ENCODE results near the gene ANKRD45.
"Not testable (repeated sequence)": the region's sequence is repeated elsewhere in the genome, so short reads cannot be mapped to it uniquely, and the experiment has no call there.

Gene ANKRD45

GRCh38 chr1:173642450-173643139, 27.1 kb downstream of the ANKRD45 start:
- not testable (repeated sequence) for DNase-seq

GRCh38 chr1:173639102-173639501, 30.5 kb downstream of the ANKRD45 start:
- DNase-seq, result no peak

- no peak for DNase-seq
Measured at GRCh38 chr1:173638043-173639021, 31.3 kb downstream of the ANKRD45 start.

- DNase-seq, result not testable (repeated sequence)
Measured at GRCh38 chr1:173637236-173638042, 32.2 kb downstream of the ANKRD45 start.

DNA sequence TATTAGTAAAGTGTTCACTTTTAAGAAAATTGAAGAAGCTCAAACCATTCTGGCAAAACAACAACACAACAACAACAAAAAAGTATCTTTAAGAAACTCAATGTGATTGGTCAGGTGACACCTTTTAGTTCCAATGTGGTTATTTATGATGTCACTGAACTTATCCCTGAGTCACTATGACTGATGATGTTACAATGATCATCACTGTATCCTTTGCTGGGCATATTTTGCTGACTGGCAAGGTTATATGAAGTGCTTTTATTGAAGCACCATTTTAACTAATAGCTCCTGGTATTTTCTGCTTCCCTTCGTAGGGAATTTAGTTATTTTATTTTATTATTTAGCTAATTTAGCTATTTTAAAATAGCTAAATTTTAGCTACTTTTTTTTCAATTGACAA, 34.5 kb downstream of the ANKRD45 start, which contains the start of gene TEX50:
TEX50 (plus strand) TSS at position 223 of the 400 bp plus-strand sequence. CDS start 184 bp downstream, outside the sequence.
- no peak for DNase-seq

- peak; percentile 4 for DNase-seq
Measured at GRCh38 chr1:173628888-173629287, 40.8 kb downstream of the ANKRD45 start.

DNA sequence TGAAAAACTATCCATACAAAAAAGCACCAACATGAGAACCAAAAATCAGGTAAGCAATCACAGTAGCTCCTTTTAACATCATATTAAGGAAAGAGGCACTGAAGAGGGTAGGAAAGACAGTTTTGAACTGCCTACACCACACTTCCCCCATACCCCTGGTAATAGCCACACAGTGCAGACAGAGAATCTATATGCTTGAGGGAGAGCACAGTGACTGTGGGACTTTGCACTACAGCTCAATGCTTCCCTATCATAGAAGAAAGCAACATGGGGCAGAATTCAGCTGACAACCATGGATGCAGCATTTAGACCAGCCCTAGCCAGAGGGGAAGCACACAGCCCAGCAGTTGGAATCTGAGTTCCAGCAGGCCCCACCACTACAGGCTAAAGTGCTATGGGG, 42.4 kb downstream of the ANKRD45 start:
- no peak for DNase-seq

- DNase-seq, result no peak
Measured at GRCh38 chr1:173616859-173617258, 52.8 kb downstream of the ANKRD45 start.

GRCh38 chr1:173613086-173613485, 56.6 kb downstream of the ANKRD45 start:
- not testable (repeated sequence) for DNase-seq

- DNase-seq, result no peak
Measured at GRCh38 chr1:173608503-173609216, 61.0 kb downstream of the ANKRD45 start.

DNA sequence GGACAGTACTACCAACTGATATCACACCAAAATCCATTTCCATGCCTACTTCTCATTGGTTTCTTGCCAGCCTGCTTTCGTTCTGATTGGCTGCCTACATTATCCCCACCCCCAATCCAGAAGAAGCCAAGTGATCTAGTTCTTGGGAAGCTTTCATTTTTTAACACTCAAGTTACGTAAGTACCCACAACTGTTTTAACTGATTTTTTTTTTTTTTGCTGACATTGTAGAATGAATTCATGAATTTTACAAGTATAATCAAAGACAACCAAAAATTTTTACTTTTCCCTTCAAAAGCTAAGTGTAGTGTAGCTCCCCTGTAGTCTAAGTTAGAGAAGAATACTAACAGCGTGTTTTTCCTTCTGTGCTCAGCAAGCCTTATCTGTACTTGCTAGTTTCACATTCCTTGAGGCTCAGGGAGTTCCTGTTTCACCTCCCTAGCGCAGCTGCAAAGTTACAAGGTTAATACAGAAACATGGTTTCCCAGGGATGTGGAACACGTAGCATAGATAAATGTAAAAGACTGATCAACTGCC, 66.5 kb downstream of the ANKRD45 start, which contains the start of gene SLC9C2:
SLC9C2 (minus strand) TSS at position 17 of the 536 bp plus-strand sequence. CDS start 1,296 bp downstream, outside the sequence.
- no peak for DNase-seq

DNA sequence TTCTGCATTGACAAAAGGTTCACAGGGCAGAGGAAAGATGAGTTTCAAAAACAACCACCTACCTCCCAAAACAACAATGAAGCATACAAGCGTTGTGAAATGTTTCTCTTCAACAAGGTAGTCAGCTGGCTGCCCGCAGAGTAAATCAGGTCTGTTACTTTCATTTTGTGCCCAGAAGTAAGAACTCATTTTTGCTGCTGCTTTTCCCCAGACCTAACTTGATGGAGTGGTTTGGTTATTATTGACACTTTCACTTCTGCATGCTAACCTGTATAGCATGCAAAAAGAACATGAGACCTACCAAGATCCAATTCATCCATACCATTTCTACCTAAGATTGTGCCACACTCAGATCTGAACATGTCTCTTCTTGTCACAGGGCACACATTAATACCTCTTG, 68.1 kb downstream of the ANKRD45 start:
- no peak for DNase-seq

- no peak for DNase-seq
Measured at GRCh38 chr1:173596097-173596825, 73.4 kb downstream of the ANKRD45 start.

DNA sequence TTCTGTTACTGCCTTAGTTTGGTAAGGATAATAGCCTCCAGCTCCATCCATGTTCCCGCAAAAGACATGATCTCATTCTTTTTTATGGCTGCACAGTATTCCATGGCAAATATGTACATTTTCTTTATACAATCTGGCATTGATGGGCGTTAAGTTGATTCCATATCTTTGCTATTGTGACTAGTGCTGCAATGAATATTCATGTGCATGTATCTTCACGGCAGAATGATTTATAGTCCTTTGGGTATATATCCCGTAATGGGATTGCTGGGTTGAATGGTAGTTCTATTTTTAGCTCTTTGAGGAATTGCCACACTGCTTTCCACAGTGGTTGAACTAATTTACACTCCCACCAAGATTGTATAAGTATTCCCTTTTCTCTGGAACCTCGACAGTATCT, 78.5 kb downstream of the ANKRD45 start:
- not testable (repeated sequence) for DNase-seq

GRCh38 chr1:173590557-173590956, 79.1 kb downstream of the ANKRD45 start:
- no peak for DNase-seq

DNA sequence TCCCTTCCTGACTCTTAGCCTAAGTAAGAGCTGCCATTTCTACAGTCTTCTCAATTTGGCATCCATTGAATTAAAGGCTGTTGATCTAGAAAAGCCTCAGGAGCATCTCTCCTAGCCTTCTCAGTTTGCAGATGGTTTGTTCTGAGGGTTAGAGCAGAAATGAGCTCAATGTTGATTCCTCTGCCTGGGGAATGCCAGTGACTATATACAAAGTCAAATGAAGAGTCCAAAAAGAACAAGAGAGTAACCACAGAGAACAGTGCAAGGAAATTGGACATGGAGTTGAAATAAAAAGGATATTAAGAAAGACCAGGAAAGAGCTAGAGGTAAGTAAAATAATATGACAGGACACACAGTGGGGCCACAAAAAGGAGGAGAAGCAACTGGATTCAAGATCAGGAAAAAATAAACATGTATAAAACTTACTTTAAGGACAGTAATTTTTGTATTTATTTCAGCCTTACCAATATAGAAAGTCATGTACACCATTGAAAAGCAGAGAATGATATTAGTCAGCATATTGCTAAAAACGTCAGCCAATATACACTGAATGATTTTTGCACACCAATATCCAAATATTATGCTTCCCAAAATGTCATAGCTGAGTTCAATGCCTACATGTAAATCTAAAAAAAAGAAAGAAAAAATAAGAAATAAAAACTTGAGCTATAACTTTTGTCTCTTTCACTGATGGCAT, 88.1 kb downstream of the ANKRD45 start:
- DNase-seq, result no peak

- no peak for DNase-seq
Measured at GRCh38 chr1:173580658-173581057, 89.0 kb downstream of the ANKRD45 start.

DNA sequence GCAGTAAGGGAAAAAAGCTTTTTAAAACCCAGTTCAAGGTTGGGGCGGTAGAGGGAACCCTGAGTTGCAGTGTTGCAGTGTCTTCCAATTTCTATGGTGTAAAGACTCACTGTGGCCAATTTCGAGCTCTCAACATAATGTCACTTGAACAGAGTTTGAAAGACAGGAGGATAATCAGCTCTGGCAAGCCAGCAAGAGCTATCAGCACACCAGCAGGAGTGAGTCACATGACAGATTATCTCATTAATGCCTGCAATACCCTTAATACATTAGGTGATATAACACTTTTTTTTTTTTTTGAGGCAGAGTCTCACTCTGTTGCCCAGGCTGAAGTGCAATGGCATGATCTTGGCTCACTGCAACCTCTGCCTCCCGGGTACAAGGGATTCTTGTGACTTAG, 89.6 kb downstream of the ANKRD45 start:
- DNase-seq, result no peak

- no peak for DNase-seq
Measured at GRCh38 chr1:173573596-173573995, 96.1 kb downstream of the ANKRD45 start.

DNA sequence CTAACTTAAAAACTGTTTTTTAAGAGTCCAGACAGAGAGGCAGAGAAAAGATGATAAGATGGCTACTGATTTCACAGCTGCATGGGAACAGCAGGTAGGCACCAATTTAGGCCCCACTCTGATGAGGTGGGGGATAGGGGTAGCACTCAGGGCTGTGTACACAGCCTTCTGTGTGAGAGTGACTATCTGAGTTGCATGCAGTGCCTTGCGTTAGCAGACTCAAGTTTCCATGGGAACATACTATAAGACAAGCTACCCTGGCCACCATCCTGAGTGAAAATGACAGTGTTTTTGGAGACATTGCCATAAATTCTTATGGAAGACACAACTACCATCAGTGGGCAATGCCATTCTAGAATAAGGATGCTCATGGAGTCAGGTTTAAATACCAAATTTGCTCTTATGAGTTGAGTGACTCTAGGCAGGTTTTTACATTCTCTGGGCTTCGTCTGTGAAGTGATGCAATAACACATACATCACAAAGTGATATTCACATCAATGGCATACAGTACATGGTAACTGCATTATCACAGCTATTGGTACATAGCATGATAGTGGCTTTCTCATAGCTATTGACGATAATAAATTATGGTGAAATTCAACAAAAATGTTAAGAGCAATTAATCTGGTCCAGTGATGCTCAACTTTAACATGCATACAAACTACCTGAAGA, 97.3 kb downstream of the ANKRD45 start:
- no peak for DNase-seq
